Stimulated activated CD4-positive, alpha-beta T cell treated with anti-CD3 and anti-CD28 coated beads, Interleukin-4, amount 100 ng/mL, for 4 hours (primary cell): ENCODE data around the gene NUDT3.

Experiments used
- DNase-seq, 2 experiments: peaks; one replicate each; pipeline ENCODE4 v3.0.0-alpha.2; 2020

NUDT3 gene

GRCh38 chr6:34318499-34319470 lies 73.7 kb downstream of the NUDT3 start:
- DNase-seq, result no peak

DNA sequence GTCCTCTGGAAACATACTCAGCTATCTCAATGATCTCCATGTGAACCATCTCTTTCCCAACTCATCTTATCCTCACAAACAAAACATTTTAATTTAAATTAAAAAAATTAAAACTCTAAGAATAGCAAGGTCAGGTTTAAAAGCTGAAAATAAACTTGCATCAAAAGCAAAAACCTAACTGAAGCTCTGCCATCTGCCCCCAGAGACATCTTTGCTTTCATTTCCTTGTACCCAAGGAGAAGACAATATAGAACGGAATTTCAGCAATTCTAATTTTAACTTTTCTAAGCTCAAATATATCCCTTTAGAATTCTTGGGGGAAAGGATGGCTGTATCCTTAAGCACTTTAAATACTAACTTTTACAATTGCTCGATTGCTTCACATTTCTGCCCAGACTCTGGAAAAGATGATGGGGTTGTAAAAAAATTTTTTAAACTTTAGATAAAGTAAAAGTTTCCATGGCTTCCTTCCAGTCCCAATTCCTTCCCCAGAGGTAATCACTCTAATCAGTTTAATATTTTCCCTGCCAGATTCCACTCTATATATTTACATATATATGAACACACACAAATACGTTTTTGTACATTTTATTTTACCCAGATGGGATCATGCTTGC lies 74.5 kb downstream of the NUDT3 start:
- DNase-seq, result no peak

- DNase-seq, result no peak
Observed at GRCh38 chr6:34317172-34317477, 75.3 kb downstream of the NUDT3 start.

DNA sequence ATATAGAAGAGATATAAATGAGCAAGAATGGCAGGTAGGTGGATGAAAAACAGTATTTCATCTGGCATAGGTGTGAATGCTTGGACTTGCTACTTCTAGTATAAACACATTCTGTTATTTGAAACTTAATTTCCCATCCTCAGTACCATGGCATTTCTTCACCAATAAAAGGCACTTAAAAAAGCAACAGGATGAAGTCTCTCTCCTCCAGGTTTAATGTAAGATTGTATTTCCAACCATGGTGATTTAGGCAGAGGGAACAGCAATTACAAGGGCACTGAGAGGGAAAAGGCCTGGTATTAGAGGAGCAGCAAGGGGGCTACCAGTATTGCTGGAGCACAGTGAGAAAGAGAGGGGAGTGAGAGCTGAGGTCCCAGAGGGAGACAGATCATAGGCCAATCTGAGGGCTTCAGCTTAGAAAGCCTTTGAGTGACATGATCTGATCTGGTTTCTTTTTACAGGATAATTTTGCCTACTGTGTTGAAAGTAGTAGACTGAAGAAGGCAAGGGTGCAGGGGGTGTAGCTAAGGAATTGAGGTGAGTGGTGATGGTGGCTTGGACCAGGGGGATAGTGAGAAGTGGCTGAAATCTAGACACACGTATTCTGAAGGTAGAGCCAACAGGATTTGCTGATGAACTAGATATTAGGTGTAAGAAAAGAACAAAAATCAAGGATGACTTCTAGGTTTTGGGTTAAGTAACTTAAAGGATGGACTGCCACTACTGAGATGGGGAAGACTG lies 75.9 kb downstream of the NUDT3 start:
- no peak for DNase-seq

- no peak for DNase-seq
Observed at GRCh38 chr6:34315780-34316179, 76.7 kb downstream of the NUDT3 start.

DNA sequence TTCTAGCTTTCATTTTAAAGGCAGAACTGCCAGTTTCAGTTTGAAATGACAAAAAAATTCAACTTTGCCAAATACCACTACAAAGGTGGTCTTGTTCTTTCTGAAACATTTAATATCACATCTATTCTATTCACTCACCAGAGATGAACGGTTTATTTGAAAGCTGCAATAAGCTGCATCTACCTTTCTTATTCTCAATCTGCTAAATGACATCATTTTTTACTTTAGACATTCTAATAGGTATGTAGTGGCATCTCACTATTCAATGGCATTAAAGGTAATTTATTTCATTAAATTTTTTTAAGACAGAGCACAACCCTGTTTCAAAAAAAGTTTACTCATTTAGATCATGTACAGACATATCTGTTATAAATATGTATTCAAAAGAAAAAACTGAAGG lies 77.2 kb downstream of the NUDT3 start:
- no peak for DNase-seq

- no peak for DNase-seq
Observed at GRCh38 chr6:34312259-34312658, 80.2 kb downstream of the NUDT3 start.

DNA sequence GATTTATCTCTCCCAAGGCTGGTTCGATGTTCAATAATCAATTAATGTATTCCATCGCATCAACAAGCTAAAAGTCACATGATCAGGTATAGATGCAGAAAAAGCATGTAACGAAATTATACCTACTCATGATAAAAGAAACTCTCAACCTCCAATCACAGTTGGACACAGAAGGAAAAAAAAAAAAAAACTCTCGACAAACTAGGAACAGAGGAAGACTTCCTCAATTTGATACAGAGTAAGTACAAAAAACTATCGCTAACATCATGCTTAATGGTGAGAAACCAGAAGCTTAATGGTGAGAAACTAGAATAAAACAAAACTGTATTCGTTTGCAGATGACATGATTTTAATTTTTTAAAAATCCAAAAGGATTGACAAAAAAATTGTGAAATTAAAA lies 81.7 kb downstream of the NUDT3 start:
- no peak for DNase-seq

- DNase-seq, result no peak
Observed at GRCh38 chr6:34308483-34308882, 84.0 kb downstream of the NUDT3 start.

DNA sequence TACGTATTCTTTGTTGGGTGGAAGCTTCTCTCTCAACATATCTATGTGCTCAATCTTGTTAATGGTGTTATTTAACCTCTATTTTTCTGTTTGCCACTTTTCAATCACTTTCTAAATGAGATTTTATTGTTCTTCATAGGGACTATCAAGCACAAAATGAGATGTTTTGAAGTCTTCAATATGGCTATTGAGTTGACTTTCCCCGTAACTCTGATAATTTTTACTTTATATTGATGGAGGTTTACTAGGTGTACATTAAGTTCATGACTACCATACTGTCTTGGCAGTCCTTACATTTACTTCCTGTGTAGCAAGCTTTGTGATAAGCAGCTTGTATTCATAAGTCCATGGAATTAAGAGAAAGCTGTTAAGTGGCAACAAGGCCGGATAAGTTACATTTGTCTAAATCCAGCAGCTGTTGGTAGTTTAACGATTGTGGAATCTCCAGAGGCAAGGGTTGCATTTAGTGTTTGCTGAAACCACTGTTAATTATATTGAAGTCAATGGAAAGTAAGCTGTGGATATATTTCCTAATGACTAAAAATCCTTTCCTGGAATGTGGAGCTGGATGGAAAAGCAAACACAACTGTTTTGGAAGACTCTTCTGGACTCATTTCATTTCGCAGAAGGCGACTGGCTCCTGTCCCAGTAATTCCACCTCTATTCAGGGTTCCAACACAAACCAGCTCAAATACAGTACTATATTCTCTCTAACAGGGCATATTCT lies 86.3 kb downstream of the NUDT3 start:
- DNase-seq, result no peak

- no peak for DNase-seq
Observed at GRCh38 chr6:34305497-34305896, 87.0 kb downstream of the NUDT3 start.

GRCh38 chr6:34304164-34304563 lies 88.3 kb downstream of the NUDT3 start:
- DNase-seq, result no peak

- DNase-seq, result no peak
Observed at GRCh38 chr6:34302929-34303328, 89.5 kb downstream of the NUDT3 start.

DNA sequence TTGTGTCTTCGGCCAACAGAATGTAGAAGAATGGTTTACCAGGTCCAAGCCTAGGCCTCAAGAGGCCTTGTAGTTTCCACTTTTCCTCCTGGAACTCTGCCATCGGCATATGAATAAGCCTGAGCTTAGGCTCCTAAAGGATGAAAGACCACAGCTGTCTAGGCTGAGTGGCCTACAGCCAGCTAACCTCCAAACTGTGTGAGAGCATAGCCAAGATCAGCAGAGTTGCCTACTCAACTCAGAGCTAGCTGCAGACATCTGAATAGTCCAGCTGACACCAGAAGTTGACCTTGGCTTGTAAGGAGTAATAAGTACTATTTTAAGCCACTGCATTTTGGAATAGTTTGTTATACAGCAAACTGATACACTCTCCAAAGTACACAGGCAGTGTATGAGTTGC lies 91.1 kb downstream of the NUDT3 start:
- DNase-seq, result no peak

GRCh38 chr6:34300332-34300751 lies 92.1 kb downstream of the NUDT3 start:
- DNase-seq, result no peak

GRCh38 chr6:34298941-34299340 lies 93.5 kb downstream of the NUDT3 start:
- DNase-seq, result no peak

- no peak for DNase-seq
Observed at GRCh38 chr6:34295721-34296120, 96.7 kb downstream of the NUDT3 start.

DNA sequence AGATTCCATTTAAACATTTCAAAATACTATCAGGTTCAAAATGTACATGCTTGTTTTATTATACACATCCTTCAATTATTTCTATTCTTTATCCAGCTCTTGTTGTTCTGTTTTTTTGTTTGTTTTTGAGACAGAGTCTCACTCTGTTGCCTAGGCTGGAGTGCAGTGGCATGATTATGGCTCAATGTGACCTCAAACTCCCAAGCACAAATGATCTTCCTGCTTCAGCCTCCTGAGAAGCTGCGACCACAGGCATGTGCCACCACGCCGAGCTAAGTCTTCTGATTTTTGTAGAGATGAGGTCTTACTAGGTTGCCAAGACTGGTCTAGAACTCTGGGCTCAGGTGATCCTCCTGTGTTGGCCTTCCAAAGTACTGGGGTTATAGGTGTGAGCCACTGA lies 99.5 kb downstream of the NUDT3 start:
- DNase-seq, result no peak

- no peak for DNase-seq
Observed at GRCh38 chr6:34289137-34289536, 103.3 kb downstream of the NUDT3 start.

GRCh38 chr6:34288581-34288980 lies 103.9 kb downstream of the NUDT3 start:
- DNase-seq, result no peak

DNA sequence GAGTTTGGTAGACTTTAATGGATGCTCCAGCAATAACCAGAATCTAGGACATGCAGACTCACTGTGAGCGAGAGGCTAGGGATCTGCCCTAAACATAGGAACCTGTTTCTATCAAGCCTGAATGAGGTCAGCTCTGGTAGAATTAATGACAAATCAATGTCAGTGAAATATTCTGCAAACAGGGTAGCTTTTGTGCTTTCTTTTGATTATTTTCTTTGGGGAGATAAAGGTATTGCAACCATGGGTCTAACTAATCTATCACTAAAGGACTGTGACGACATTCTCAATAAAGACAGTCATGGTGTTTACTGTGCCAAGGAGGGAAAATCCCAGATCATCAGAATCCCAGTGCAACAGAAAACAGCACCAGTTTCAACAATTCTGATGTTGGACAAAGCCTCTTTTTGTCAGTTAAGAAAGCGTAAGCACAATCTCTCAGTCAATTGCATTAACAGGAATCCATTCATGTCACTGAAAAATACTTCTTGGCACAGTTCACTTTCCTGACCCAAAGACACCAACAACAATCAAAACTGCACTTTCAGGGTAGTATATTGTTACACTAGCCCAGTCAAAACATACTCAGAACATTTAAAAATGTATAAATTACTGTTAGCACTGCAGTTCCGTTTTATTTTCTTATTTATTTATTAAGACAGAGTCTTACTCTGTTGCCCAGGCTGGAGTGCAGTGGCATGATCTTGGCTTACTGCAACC lies 106.9 kb downstream of the NUDT3 start:
- no peak for DNase-seq
